Choroid plexus epithelial cell (primary cell): ENCODE data around the gene CRB2.

Source experiments
- DNase-seq: peaks from one replicate; pipeline ENCODE4 v3.0.0-alpha.2; 2010; ENCODE audit warnings: low read depth
- H3K4me3 ChIP-seq: 2 replicates; pipeline ENCODE4 v1.5.1; 2011; ENCODE audit warnings: low read depth, mild to moderate bottlenecking, control low read depth, low read length, moderate library complexity
- CTCF ChIP-seq: conservative IDR thresholded peaks from 2 replicates; pipeline ENCODE4 v1.5.1; 2011; ENCODE audit warnings: low read depth, mild to moderate bottlenecking, control low read depth, inconsistent platforms, low read length, moderate library complexity

CRB2 gene

DNA sequence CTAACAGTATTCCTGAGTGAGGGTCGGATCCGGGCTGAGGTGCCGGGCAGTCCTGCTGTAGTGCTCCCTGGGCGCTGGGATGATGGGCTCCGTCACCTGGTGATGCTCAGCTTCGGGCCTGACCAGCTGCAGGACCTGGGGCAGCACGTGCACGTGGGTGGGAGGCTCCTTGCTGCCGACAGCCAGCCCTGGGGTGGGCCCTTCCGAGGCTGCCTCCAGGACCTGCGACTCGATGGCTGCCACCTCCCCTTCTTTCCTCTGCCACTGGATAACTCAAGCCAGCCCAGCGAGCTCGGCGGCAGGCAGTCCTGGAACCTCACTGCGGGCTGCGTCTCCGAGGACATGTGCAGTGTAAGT is 15.2 kb downstream of the CRB2 start:
- DNase-seq: no peak
- TF ChIP-seq CTCF: no peak
- no peak overlapping the region for H3K4me3 ChIP-seq

- DNase-seq: no peak
- TF ChIP-seq CTCF: no peak
- H3K4me3 ChIP-seq: no peak overlapping the region
These were observed 16.0 kb downstream of the CRB2 start for GRCh38 chr9:123371805-123372590.

GRCh38 chr9:123372766-123373446 is 16.9 kb downstream of the CRB2 start:
- no peak for TF ChIP-seq CTCF
- no peak for DNase-seq
- H3K4me3 ChIP-seq: no peak overlapping the region

DNA sequence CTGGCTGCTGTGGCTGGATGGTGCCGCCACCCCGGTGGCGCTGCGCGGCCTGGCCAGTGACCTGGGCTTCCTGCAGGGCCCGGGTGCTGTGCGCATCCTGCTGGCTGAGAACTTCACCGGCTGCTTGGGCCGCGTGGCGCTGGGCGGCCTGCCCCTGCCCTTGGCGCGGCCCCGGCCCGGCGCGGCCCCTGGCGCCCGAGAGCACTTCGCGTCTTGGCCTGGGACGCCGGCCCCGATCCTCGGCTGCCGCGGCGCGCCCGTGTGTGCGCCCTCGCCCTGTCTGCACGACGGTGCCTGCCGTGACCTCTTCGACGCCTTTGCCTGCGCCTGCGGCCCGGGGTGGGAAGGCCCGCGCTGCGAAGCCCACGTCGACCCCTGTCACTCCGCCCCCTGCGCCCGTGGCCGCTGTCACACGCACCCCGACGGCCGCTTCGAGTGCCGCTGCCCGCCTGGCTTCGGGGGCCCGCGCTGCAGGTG is 17.5 kb downstream of the CRB2 start:
- no peak for DNase-seq
- no peak for TF ChIP-seq CTCF
- H3K4me3 ChIP-seq: no peak overlapping the region

- DNase-seq: no peak
- H3K4me3 ChIP-seq: no peak overlapping the region
- no peak for TF ChIP-seq CTCF
These were observed 17.9 kb downstream of the CRB2 start for GRCh38 chr9:123373946-123374345.

DNA sequence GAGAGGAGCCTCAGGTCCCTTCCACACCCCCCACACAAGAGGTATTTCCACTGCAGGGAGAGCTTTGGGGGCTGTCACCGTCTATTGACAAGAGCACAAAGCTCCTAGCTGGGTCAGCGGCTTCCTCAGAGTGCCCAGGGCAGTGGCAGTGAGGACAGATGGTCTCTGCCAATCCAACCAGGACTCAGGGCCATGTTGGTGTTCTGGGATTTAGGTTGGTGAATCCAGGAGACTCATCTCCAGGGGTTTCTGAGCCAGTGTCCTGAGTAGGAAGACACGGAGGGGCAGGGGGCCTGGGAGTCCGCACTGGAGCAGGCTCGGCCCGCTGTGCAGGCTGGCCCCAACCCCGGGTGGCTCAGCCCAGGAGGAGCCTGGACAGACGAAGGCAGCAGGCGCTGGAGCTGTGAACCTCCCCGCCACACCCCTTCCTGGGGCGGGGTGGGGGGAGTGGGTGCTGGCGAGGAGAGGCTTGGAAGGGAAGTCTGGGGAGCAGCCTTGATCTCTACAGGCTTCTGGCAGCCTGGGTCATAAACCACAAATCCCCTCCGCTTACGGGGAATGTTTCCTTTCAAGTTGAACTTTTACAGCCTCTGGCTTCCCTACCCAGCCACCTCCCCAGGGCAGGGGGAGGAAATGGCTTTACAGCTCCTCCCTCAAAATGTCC is 19.6 kb downstream of the CRB2 start:
- DNase-seq: no peak
- H3K4me3 ChIP-seq: no peak overlapping the region
- no peak for TF ChIP-seq CTCF
